Bladder microvascular endothelial cell (primary cell): ENCODE data around the gene WDR5B. TPM values are rescaled to one million over a fixed set of nuclear protein-coding genes. Genes with fewer than 3 reads are reported as not detected.

Experiments used
- total RNA-seq: library from RNA; depleted of rRNA; stranded (reverse); fragments of >200 nt; gene quantifications from 2 replicates; pipeline ENCODE4 v1.2.3, GENCODE V29; 2014

Gene WDR5B
- 2.1 and 6.9 TPM in 2 replicates for total RNA-seq

GRCh38 chr3:122415762-122416654 is at the start of gene WDR5B:
TSS of gene WDR5B (minus strand) at chr3:122416062. CDS start at chr3:122415528, 534 bp downstream.

GRCh38 chr3:122383771-122384697 is 31.8 kb downstream of the WDR5B start, which contains the start of gene FAM162A:
TSS of gene FAM162A (plus strand) at chr3:122384182. CDS start at chr3:122384266, 84 bp downstream.

GRCh38 chr3:122382888-122383666 is 32.8 kb downstream of the WDR5B start, which contains the start of gene MIX23:
TSS of gene MIX23 (minus strand) at chr3:122383231. CDS start at chr3:122383224, 7 bp downstream.

Other genes with a start within 250 kb of the WDR5B start
- not detected in 2 replicates for gene CASR, start 232.4 kb downstream of the WDR5B start, total RNA-seq
- gene CSTA, start 90.8 kb downstream of the WDR5B start, total RNA-seq, result not detected in 2 replicates
- 28.3 and 29.6 TPM in 2 replicates for gene MIX23, start 32.8 kb downstream of the WDR5B start, total RNA-seq
- gene FAM162A, start 31.9 kb downstream of the WDR5B start, total RNA-seq, result 4.0 and 8.2 TPM in 2 replicates
- gene KPNA1, start 98.9 kb upstream of the WDR5B start, total RNA-seq, result 26.6 and 48.9 TPM in 2 replicates
- gene PARP9, start 148.2 kb upstream of the WDR5B start, total RNA-seq, result 16.8 and 21.5 TPM in 2 replicates
- 14.2 and 27.8 TPM in 2 replicates for gene DTX3L, start 148.3 kb upstream of the WDR5B start, total RNA-seq
- gene PARP15, start 161.6 kb upstream of the WDR5B start, total RNA-seq, result 0.32 and 0.38 TPM in 2 replicates